Activated gamma-delta T cell (primary cell): ENCODE results near the gene SFI1.
"Not testable (repeated sequence)": the region's sequence is repeated elsewhere in the genome, so short reads cannot be mapped to it uniquely, and the experiment has no call there.

Experiments
- DNase-seq: peaks from one replicate; lab custom pipeline; 2025; lab: John Stamatoyannopoulos, UW

The SFI1 gene

DNA sequence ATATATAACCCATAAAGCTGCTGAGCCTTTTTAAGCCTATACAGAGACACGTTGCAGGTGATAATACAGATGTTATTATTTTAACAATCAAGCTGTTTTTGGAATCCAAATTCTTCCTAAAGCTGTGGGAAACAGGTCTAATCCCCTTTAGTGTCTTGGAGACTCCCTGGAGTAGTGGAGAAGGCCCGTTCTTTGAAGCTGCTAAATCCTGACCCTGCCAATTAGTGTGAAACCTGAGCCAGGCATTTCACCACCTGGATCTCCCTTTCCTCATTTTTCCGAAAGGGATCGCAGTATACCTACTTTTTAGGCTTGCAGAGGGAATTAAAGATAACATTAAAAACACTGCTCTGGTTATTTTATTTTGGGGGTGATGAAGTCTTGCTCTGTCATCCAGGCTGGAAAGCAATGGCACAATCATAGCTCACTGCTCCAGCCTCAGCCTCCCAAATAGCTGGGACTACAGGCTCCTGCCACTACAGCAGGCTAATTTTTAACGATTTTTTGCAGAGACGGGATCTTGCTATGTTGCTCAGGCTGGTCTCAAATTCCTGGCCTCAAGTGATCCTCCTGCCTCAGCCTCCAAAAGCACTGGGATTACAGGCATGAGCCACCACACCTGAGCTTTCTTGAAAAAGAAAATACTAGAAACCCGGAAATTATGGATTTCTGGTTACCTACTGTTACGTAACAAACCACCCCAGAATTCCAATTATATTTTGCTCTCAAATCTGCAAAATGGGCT is 4.9 kb upstream of the SFI1 start:
- no peak for DNase-seq

DNA sequence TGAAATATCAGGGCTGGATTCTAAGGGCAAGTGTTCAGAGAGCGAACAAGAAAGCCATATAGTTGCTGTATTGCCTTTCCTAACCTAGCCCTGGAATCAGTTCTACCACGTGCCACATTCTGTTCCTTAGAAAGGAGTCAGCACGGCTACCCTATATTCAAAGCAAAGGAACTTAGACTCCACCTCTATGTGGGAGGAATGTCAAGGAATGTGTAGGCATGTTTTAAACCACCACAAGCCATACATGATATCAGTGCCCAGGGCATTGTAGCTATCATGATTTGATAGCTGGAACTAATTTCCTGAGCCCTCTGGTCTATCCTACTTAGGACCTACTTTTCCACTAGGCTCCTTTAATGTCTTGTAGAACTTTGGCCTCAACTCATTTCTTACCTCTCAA is 4.2 kb upstream of the SFI1 start:
- no peak for DNase-seq

DNA sequence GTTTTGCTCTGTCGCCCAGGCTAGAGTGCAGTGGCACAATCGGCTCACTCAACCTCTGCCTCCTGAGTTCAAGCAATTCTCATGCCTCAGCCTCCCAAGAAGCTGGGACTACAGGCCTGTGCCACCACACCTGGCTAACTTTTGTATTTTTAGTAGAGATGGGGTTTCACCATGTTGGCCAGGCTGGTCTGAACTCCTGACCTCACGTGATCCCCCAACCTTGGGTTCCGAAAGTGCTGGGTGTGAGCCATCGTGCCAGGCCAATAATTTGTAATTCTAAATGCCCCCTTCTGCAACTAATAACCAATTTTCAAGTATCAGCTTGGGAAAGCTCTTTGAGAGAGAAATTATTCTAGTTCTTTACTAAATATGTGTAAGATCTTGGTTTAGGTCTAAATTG is 3.0 kb upstream of the SFI1 start:
- DNase-seq = not testable (repeated sequence)

DNA sequence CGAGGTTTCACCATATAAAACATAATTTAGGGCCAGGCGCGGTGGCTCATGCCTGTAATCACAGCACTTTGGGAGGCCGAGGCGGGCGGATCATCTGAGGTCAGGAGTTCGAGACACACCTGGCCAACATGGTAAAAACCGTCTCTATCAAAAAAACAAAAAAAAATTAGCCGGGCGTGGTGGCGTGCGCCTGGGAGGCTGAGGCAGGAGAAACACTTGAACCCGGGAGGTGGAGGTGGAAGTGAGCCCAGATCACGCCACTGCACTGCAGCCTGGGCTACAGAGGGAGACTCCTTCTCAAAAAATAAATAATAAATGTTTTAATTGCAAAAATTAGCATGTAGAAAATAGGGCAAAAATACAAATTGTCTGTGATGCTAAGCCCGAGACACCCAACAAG is 993 bp upstream of the SFI1 start:
- no peak for DNase-seq

DNA sequence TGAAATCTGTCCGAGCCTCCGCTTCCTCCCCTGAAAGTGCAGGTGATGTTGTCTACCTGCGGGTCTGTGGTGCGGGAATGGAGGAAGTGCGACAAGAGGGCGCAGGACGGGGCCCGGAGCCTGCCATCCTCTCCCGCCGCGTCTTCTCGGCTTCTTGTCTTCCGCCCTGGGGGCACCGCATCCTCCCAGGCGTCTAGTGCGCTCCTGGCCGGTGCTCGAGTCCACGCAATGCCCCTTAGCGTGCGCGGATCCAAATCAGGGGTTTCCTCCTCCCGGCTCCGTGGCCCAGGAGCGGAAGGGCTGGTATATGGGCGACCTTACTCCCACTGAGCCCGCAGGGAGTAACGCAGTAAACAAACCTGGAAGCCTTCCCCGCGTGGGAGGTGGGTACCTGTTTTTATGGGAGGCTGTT is 405 bp downstream of the SFI1 start:
- peak; percentile 34 for DNase-seq

DNA sequence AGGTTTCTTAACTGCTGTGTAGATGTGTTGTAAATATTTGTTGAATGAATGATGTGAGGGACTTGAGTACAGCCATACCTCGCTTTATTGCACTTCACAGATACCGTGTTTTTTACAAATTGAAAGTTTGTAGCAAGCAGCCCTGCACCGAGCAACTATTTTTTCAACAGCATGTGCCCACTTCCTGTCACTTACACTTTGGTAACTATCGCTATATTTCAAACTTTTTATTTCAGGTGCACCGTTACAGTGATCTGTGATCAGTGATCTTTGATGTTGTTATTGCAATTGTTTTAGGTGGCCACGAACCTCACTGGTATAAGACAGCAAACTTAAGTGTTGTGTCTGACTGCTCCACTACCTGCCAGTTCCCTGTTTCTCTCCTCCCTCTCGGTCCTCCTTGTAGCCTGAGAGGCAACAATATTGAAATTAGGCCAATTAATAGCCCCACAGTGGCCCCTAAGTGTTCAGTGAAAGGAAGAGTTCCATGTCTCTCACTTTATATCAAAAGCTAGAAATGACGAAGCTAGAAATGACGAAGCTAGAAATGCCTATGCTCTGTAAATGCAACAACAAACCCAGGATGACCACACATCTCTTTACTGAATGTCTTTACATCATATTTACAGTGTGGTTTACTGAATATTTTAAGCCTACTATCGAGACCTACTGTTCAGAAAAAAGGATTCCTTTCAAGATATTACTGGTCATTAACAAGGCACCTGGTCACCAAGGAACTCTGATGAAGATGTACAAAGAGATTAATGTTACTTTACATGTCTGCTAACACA is 1.0 kb downstream of the SFI1 start:
- DNase-seq = no peak

DNA sequence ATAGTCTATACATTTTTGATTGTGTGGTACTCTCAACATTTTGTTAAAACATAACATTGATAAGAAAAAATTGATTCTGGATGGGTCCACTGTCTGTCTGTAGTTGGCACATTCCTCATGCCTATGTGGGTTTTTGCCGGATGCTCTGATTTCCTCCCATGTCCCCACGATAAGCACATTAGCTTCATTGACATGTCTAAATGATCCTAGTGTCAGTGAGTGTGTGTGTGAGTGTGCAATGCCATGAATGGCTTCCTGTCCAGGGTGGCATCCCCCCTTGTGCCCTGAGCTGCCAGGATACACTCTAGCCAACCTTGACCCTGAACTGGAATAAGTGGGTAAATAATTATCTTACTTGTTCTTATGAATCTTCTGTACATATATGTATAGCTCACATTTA is 5.4 kb downstream of the SFI1 start:
- no peak for DNase-seq

DNA sequence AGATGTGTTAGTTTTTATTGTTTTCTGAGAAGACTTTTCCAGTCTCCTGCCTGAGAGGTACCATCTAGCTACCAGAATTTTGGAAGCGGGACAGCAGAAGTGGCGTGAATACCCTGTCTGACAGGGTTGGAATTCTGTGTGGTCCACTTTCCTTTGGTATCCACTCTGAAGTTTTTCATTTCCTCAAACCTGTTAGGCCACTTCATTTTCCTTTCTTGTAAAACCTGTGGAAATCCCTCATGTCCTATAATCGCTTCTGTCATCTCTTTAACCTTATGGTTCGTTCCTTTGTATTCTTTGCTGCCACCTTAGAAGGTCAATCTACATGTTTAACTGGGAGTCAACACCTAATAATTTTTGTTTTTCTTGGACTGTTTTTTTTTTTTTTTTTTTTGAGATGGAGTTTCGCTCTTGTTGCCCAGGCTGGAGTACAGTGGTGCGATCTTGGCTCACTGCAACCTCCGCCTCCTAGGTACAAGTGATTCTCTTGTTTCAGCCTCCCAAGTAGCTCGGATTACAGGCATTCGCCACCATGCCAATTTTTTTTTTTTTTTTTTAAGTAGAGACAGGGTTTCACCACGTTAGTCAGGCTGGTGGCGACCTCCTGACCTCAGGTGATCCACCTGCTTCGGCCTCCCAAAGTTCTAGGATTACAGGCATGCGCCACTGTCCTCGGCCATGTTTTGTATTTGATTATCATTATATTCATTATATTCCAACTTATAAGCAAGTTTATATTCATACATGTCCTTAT is 7.1 kb downstream of the SFI1 start:
- no peak for DNase-seq

DNA sequence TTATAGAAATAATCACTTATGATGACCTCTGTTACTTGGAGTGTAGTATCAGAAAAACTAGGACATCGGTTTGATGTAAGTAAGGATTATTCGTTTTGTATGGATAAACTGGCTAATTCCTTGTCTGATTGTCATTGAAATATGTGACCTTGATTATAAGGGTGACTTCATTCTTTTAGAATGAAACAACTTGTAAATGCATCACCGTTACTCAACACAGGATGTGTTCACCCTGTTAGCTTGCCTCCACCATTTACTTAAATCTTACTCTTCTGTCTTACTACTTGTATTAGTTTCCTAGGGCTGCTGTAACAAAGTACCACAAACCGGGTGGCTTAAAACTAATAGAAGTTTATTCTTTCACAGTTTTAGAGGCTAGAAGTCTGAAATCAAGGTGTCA is 7.9 kb downstream of the SFI1 start:
- no peak for DNase-seq

DNA sequence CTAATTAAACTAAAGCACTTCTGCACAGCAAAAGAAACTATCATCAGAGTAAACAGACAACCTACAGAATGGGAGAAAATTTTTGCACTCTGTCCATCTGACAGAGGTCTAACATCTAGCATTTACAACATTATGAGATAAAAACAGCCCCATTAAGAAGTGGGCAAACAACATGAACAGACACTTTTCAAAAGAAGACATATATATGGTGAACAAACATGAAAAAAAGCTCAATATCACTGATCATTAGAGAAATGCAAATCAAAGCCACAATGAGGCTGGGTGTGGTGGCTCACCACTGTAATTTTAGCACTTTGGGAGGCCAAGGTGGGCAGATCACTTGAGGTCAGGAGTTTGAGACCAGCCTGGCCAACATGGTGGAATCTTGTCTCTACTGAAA is 11.2 kb downstream of the SFI1 start:
- not testable (repeated sequence) for DNase-seq

DNA sequence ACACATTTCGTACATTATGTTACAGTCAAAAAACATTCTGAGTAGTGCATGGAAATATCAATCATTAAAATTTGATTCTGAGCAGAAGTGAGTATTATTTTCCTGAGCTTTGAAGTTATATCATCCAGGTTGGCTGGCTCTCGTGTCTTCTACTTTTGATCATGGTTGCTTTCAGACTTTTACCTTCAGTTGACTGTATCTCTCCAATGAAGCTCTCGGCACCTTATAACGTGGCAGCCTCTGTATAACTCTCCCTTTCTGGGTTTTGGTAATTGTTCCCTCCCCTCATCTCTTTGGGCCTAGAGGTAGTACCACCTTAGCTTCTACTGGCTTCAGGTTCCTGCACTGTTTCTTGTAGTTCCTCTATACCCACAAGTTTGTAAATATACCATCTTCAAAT is 12.2 kb downstream of the SFI1 start:
- DNase-seq = no peak

DNA sequence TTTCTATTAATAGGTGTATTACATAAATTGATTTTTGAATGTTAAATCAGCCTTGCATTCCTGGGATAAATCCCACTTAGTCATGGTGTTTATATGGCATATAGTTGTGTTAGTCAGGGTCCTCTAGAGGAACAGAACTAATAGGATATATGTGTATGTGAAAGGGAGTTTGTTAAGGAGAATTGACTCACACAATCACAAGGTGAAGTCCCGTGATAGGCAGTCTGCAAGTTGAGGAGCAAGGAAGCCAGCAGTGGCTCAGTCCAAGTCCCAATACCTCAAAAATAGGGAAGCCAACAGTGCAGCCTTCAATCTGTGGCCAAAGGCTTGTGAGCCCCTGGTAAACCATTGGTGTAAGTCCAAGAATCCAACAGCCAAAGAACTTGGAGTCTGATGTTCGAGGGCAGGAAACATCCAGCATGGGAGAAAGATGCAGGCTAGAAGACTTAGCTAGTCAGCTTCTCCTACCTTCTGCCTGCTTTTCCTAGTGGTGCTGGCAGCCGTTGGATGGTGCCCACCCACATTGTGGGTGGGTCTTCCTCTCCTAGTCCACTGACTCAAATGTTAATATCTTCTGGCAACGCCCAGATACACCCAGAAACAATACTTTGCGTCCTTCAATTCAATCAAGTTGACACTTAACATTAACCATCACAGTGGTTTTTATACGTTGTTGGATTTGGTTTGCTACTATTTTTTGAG is 12.9 kb downstream of the SFI1 start:
- no peak for DNase-seq

DNA sequence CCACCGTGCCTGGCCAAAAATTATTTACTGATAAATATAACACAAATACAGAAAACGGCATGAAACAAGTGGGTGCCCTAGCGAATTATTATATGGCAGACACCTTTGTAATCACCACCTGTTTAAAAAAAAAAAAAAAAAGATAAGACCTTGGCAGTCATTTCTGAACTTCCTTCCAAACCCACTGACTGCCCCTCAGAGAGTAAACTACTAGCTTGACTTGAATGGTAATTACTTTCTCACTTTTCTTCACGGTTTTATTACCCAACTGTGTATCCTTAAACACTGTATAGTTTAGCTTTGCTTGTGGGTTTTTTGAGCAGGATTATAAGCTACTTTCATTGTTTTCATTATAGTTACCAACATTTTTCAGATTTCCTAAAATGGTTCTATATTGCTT is 23.7 kb downstream of the SFI1 start:
- DNase-seq = no peak

DNA sequence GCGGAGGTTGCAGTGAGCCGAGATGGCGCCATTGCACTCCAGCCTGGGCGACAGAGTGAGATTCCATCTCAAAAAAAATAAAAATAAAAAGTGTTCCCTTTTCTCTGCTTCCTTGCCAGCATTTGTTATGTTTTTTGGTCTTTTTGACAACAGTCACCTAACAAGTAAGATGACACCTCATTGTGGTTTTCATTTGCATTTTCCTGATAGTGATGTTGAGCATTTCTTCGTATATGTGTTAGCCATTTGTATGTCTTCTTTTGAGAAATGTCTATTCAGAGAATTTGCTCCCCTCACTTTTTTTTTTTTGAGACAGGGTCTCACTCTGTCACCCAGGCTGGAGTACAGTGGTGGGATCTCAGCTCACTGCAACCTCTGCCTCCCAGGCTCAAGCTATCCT is 27.8 kb downstream of the SFI1 start:
- not testable (repeated sequence) for DNase-seq

DNA sequence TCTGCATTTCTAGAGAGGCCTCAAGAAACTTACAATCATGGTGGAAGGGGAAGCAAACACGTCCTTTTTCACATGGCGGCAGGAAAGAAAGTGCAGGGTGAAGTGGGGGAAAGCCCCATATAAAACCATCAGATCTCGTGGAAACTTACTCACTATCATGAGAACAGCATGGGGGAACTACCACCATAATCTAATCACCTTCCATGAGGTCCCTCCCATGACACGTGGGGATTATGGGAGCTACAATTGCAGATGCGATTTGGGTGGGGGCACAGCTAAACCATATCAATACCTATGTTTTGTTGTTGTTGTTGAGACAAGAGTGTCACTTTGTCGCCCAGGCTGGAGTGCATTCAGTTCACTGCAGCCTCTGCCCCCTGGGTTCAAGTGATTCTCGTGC is 29.9 kb downstream of the SFI1 start:
- no peak for DNase-seq

DNA sequence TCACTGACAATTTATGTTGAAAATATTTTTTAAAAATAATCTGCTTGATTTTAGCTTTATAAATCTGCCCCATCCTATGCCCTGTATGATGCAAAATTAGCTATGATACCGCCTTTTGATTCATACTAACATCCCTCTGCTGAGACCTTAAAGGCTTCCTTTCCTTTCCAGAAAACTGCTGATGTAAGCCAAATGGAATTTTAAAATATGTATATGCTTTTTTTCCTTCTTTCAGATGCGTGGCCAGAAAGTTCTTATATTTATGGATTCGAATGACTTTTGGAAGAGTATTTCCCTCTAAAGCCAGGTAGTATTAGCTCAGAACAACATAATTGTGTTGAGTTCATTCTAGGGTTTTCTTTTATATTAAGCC is 34.5 kb downstream of the SFI1 start:
- no peak for DNase-seq

DNA sequence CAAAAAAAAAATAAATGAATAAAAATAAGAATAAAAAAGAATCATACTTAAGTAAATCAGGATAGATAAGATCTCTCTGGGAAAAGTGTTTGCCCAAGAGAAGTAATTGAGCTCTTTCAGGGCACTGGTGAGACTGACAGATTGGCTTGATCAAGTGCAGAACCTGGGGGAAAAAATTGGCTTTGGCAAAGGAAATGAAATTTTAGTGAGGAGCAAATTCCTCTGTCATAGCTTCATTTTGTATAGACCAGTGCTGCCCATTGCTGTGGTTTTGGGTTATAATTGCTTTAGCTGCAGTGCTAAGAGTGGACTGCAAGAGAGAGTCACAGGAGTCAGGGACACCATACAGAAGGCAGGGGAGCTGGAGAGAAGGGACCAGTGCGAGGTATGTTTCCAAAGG is 35.7 kb downstream of the SFI1 start:
- DNase-seq = no peak

DNA sequence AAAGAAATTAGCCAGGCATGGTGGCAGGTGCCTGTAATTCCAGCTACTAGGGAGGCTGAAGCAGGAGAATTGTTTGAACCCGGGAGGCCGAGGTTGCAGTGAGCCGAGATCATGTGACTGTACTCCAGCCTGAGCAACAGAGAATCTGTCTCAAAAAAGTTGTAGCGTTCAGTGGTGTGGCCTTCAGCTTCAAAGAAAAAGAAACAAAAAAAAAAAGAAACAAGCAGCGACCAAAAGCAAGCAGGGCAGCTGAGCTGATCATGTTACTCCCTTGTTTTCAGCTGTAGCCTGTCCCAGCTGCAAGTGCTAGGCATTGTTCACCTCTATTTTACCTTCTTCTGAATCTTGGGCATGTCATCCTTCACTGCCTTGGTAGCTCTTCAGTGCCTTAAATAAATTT is 37.0 kb downstream of the SFI1 start:
- DNase-seq = no peak

DNA sequence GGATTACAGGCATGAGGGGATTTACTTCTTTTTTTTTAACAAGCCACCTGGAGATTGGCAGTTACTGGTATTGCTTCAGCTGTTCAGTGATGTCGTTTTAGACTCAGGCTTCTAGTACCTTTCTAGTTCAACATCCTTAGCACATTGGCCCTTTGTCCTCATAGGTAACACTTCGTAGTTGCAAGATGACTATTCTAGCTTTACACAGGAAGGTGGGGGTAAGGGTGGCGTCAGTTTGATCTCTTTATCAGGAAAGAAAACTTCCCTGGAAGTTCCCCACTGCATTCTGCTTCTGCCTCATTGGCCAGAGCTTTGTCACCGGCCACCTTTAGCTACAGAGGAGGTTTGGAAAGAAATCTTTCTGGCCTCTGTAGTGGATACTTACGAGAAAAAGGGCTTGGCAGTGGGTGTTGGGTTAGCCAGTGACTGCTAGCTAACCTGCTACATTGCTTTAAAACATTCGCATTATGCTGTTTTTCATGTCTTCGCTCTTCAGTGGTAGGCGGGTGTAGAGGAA is 40.7 kb downstream of the SFI1 start:
- DNase-seq = no peak

DNA sequence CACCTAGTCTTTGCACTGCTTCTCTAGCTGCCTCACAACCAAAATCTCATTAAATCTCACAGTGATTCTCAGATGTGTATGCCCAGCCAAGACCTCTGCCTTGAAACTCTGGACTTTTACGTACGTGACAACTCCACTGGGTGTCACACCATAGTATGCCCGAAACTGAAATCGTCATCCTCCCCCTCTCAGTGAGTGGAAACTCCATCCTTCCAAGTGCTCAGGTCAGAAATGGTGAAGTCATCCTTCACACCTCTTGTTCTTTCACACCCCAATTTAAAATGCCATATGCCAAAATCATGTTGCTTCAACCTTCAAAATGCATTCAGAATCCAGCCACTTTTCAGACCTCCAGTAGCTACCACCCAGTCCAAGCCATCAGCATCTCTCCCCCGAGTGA is 42.5 kb downstream of the SFI1 start:
- DNase-seq = no peak

DNA sequence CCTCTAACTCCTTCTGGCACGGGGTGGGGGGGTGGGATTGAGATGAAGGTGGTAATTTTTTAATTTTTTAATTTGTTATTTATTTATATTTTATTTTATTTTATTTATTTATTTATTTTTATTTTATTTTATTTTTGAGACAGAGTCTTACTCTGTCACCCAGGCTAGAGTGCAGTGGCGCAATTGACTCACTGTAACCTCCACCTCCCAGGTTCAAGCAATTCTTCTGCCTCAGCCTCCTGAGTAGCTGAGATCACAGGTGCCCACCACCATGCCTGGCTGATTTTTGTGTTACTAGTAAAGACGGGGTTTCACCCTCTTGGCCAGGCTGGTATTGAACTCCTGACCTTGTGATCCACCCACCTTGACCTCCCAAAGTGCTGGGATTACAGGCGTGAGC is 43.8 kb downstream of the SFI1 start:
- not testable (repeated sequence) for DNase-seq

DNA sequence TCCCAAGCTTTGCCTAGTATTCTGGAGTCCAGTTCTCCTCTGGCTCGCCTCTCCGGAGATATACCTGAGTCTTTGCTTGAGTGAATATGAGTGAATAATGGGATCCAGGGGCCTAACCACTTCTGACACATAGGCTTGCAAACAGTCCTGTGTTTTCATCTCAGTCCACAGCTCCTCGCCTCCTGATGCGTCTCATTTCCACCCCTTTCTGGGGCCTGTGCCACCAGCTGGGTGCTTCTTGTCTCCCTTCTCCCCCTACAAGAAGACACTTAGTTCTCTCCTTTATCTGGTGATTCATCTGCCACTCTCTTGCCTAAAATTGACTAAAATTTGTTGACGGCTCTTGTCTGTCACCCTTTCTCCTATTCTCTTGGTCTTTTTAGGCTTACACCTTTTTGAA is 44.6 kb downstream of the SFI1 start:
- DNase-seq = no peak
